HTERT RPE-1 (cell line): ENCODE data around the gene TMIE.
"Not testable (repeated sequence)": the region's sequence is repeated elsewhere in the genome, so short reads cannot be mapped to it uniquely, and the experiment has no call there.

Experiments
- in situ Hi-C: fragments of 300-500 bp; cut with MboI; formaldehyde crosslinking; loops from 4 replicates; pipeline ENCODE4 v1.14.3; 2020; ENCODE audit warnings: low sequenced_read_pairs

The TMIE gene

DNA sequence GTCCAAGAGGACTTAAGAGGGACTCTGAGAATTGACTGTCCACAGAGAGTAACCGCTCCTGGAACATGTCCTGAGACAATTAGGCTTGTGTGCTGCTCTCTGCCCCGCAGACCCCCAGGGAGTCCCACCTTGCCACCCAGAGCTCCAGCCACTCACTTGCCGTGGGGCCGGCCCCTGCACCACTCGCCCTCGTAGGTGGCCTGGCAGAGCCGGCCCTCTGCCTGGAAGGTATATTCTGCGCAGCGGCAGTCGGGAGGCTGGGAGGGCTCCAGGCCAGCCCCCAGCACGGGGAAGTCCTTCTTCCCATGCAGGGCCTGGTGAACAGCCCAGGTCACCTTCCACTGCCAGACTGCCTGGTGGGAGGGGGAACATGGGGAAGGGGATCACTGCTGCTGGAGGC is 18.2 kb upstream of the TMIE start:
- in situ Hi-C loops, result no loop called here

DNA sequence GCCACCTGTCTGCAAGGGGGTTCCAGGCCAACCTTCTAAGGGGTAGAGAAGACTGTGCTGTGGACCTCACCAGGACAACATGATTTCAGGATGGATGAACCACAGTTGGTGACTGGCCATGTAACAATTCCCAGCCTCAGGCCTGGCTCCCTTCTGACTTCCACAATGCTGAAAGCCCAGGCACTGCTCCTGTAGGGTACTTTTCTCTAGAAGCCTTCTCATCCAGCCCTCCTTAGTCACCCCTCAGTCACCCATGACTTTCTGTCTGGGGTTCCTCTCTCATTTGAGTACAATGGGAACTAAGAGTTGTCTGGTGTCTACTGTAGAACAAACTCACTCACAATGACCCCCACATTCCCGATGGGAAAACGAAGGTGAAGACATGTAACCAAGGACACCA is 16.3 kb upstream of the TMIE start:
- in situ Hi-C loops, result no loop called here

DNA sequence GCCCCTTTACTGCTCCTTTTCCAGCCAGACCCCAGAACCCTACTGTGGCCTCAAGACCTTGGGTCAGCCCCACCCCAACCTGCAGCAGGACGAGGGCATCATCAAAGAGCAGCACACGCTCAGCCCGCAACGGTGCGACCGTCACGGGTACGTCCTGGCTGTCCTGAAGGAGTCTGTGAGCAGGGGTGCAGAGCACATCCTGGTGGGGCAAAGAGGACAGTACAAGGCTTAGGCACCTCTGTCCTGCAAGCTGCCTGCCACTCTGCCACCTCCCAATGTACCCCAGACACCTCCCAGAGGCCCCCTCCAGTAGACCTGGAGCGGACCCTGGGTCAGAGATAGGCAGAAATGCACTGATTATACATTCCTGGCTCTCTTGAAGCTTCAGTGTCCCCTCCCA is 15.7 kb upstream of the TMIE start:
- in situ Hi-C loops, result no loop called here

DNA sequence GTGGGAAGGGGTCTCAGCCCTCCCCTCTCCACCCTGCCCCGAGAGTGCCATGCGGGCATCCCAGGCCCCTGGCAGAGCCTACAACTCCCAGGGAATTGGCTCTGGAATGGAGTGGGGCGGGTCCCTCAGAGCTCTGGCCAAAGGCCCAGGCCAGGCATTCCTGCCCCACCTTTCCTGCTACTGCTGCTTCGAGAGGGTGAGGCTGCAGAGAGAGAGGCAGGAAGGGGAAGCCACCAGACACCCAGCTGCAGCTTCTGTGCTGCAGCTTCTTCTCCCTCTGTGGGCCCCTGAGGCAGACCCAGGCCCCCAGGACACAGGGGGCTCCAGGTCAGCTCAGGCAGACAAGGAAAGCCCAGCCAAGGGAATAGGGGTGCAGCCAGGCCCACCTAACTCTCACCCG is 10.4 kb upstream of the TMIE start:
- in situ Hi-C loops, result no loop called here

DNA sequence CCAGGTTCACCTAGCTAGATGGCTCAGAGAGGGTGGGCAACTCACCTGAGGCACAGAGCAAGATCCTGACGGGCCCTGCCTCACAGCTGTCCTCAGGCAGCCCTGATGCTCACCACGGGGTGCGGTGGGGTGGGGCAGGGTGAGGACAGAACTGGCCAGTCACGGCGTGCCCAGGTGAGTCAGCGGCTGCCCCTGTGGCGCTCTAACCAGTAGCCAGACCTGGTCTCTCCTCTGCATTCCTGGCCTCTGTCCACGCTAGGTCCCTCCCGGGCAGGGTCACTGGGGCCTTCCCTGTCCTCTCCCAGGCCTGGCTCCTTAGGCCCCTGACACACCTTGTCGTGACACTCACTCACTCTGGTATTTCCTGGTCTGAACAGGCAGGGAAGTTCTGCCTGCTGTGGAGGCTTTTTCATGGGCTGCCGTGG is 8.6 kb upstream of the TMIE start:
- in situ Hi-C loops, result no loop called here

DNA sequence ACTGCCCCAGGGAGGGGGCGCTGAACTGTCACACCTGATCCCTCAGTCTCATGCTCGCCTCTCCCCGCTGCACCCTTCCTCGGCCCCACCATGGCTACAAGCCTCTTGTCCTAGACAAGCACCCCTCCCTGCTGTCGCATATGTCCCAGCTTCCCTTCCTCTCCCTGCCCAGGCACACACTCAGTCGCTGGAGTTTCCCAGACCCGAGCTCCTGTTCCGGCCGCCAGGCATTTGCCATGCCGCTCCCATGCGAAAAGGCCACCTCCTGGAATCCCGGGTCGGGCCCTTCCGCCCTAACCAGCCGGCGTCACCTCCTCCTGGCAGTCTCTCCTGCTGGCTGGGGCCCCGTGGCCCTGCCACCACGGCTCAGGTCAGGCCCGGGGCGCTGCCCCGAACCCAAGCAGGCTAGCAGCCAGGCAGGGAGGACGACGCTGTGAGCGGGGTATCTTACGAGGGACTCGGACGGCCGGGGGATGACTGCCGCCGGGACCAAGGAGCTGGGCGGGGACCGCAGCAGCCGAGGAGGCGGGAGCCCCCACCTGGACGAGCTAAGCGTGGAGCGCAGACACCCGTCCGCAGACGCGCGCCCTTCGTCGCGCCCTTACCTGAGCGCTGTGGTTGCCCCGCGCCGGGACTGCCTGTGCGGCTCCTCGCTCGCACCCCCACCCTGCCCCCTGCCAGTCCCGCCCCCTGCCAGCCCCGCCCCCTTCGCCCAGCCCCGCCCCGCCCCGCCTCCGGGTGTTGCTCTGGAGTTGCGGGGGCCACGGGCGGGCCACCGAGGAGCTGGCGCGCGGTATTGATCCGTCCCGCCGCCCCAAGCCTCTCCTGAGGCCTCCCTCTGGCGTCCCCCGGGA is 7.9 kb upstream of the TMIE start, which contains the start of gene ALS2CL:
ALS2CL (minus strand) TSS at position 642 of the 854 bp plus-strand sequence. CDS start 4,239 bp downstream, outside the sequence.
- in situ Hi-C loops, result no loop called here

DNA sequence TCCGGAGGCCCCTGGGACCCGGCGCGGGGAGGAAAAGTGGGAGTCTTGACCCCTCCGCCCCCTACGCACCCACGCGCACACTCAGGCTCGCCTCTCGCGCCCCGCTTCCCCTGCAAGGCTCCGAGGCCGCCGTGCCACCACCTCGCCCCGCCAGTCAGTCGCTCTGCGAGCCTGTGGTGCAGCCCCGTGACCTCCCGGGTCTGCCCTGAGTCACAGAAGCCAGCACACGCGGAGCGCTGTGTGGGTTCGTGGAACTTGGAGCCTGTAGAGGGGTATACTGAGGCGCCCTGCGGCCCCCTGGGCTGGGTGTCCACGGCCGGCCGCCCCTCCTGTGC is 7.3 kb upstream of the TMIE start:
- in situ Hi-C loops, result no loop called here

DNA sequence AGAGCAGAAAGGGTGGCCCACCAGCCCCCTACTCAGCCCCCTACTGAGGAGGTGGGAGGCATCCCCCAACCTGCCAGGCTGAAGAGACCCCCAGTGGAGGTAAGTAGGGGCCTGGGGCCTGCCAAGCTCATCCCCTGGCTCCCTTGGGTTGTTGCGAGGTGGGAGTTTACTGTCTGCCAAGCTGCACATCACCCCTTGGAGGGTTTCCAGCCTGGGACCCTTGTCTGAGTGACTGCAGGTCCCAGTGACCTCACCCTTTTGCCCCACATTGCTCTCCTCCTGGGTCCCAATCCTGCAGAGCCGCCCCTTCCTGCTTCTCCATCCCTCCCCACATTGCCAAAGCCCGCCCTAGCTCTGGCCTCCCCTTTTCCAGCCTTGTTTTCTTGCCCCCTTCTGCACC is 6.7 kb upstream of the TMIE start:
- in situ Hi-C loops, result no loop called here

DNA sequence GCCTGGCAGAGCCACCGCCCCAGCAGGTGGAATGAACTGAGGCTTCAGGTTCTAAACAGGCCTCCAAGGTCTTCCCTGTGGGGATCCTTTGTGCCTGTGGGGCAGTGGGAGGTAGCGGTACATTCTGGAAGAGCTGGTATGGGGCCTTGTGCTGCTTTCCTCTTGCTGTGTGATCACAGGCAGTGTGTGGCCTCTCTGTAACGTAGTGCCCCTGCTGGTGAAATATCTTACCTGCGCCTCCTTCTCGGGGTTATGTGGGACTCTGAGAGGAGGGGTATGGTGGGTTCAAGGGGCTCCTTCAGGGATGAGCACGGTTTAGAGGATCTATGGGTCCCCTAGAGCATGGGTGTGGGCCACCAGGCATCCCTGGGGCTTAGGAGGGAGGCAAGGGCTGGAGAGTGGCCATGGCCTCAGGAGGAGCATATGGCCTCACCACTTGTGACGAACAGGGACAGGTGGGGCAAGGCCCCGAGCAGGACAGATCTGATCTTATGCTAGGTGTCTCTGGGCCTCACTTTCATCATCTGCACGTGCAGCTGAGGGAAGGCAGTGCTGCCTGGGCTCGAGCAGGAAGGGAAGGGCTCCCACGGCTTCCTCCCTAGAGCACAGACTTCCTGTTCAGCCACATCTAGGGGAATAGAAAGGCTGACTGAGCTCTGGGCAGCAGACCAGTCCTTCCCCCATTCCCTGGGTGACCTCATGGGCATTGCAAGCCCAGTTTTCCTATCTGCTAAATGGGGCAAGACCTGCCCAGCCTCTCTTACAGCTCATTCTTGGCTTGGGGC is 5.8 kb upstream of the TMIE start:
- in situ Hi-C loops, result no loop called here

DNA sequence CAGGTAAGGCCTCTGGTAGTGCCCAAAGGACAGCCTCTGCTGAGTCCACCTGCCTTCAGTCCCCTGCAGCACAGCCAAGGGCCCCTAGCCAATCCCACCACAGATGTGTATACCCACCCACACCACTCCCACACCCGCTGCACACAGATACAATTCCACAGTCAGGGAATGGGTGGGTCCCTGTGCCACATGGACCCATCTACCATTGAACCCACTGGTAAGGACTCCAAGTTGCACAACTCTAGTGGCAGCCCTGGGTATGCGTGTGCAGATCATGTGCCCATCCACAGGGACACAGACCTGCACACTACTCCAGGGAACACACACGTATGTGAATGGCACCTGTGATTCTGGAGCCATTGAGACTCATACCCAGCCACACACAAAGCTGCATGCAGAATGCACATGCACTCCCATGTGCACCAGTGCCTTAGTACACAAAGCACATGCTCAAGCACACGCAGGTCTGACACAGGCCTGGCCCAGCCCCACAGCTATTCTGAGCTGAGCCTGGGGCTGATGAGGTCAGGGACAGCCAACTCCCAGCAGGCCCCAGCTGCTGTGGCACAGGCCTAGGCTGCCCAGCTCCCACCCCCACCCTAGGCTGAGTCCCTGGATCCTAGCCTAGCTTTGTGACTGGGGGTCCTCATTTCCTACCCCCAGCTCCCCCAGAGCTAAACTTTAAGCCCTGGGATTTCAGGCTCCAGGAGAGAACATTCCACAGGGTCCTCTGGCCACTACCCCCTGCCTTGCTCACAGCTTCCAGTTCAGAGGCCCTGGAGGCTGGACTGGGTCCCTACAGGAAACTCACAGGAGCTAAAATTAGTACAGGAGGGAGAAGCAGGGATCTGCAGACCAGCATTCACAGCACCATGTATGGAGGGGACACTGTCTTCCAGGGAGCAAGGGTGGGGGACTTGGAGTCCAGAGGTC is 5.0 kb upstream of the TMIE start:
- in situ Hi-C loops, result no loop called here

DNA sequence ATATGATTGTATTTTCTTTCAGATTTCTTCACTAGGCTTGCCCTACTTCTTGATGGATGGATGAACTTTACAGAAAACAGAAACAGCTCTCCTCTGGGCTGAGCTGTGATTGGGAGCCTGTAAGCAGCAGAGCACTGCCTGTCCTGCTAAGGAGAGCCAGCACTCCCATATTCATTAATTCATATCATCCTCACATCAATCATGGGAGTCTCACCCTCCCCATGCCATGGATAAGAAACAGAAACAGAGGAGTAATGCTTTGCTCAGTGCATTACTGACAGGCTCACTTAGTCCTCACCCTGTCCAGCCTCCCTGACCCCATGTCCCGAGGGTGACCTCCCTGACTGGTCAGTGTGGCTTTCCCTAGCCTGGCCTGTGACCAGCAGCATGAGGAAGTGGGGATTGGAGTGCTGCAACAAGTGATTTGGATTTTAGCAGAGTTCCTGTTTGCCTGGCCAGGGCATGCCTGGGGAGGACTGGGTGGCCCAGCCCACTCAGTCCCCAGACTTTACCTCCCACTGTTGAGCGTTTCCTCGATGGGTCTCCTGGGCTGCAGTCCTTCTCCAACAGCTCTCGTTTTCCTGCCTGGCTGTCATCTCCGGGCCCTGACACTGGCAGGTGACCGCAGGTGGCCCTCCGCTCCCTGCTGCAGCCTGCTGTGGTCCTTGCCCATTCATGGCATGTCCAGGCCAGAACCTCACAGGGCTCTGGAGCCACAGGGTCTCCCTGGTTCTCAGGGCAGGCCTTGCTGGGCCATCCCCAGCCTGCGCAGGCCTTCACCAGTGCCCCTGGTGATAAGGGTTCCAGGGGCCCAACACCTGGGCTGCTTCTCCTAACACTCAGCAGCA is 1.3 kb upstream of the TMIE start:
- in situ Hi-C loops, result no loop called here

DNA sequence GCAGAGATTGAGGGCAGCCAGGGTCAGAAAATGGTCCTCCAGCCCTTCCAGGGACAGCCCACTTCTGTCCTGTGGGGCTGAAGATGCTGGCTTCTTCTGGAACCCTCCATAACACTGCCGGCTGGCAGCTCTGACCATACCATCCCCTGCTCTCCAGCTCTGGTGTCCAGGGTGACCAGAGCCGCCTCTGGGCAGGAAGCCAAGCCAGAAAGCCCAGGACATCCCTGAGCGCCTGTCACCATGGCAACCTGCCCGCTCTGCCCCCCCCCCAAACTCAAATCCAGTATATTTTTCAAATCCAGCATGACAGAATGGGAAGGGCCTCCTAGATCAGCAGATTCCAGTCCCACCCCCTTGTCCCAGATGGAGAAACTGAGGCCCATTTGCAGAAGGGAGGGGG is 420 bp upstream of the TMIE start:
- in situ Hi-C loops, result no loop called here

DNA sequence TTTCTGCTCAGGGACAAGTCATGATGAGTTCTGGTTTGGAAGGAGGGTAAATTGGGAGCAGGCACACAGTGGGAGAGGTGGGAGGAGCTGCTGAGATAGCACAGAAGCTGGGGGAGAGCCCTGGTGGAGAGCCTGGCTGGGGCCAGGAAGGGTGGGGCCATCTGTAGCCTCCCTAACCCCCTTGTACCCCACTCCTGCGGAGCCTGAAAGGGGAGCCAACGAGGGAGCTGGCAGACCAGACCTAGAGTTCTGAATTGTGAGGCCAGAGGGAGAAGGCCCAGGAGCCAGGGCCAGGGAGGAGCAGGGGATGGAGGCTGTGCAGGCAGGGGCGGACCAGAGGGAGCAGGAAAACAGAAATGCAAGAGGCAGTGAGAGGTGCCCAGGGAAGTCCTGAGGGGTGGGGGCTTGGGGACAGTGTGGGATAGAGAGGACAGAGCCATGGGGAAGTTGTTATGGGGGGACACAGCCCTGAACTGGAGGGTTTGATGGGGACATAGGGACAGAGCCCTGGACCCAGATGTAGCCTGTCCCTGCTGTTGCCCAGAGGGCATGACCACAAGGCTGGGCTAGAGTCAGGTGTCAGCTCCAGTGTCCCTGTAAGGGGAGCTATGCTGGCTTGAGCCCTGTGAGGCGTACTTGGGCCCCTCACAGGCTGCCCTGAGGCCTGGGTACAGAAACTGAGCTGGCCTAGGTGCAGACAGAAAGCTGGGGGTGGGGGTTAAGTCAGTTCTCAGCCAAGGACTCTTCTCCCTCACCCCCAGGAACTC is 1.2 kb downstream of the TMIE start:
- in situ Hi-C loops, result no loop called here

DNA sequence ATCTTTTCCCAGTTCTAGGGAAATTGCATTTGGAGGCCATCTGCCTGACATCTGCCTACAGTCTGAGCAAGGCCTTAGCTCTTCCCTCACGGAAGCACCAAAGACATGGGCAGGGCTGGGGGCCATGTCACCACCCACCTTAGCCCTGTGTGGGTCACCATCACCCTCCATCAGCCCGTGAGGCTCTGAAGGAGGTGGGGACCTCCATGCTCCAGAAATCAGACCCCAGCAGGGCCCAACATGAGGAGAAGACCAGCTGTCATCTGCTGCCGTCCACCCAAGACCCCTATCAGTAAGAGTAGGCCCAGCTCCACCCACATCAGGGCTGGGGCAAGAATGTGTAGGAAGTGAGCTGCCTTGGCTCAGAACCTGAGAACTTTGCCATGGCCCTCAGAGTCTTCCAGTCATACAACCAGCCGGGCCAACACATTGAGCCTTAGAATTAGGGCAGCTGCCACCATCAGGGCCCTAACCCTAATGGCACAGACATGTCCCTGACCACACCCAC is 1.9 kb downstream of the TMIE start:
- in situ Hi-C loops, result no loop called here

DNA sequence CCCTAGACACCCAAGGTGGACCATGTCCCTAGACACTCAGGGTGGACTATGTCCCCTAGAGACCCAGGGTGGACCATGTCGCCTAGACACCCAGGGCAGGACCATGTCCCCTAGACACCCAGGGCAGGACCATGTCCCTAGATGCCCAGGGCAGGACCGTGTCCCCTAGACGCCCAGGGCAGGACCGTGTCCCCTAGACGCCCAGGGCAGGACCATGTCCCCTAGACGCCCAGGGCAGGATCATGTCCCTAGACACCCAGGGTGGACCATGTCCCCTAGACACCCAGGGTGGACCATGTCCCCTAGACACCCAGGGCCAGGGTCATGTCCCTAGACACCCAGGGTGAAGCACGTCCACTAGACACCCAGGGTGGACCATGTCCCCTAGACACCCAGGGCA is 3.2 kb downstream of the TMIE start:
- in situ Hi-C loops, result not testable (repeated sequence)

DNA sequence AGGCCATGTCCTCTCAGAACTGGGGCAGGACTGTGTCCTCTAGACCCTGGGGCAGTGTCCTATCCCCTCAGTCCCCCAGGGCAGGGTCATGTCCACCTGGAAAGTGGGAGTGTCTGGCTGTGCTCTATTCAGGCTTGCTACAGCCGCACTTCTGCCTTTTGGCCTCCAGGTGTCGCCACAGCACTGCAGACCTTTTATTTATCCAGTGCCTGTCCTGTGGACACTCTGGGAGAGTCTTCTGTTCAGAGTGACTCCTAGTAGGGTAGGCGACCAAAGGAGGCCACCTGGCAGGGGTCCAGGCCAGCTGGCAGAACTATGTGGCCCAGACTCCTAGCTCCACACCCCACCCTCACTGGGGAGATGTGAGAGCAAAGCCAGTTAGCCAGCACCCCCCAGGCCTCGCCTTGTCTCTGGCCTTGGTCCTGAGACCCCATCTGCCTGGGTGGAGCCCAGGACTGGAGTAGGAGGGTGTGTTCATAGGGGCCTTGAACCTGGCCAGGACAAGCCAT is 3.9 kb downstream of the TMIE start:
- in situ Hi-C loops, result no loop called here

DNA sequence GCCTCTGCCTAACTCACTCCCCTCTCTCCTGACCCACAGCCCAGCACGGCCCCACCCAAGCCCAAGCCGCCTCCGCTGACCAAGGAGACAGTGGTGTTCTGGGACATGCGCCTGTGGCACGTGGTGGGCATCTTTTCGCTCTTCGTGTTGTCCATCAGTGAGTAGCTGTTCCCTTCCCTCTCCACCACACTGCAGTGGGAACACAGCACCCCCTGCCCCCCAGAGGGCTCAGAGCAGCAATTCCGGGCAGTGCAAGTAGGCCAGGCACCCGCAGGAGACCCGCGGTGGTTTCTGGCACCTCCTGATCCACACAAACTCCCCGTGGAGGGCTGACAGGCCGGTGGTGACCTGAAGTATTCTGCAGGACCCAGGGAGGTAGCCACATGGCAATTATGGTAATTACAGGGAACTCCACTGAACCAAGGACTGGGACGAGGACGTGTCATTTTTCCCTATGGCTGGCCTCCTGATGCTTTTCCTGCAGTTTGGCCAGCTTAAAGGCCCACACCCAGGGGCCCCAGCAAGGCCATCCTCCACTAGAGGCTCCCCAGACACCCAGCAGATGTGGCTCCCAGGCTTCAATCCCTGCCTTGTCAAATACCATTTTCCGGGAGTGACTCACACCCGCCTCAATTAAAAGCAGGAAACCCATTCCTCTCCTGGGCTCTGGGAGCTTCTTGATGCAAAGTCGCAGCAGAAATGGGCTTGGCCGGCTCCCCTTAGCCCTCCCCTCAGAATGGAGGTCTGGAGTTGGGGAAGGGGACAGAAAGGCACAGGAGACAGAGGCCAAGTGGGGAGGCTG is 4.8 kb downstream of the TMIE start:
- in situ Hi-C loops, result no loop called here
